NCI-H1092 (cell line): ENCODE results near the gene CIAO2B.
A peak's percentile ranks its signal among the peaks of the same experiment; 100 is the strongest.
"Not testable (repeated sequence)": the region's sequence is repeated elsewhere in the genome, so short reads cannot be mapped to it uniquely, and the experiment has no call there.

ENCODE experiments used
- DNase-seq: peaks from one replicate; lab custom pipeline; 2025; lab: John Stamatoyannopoulos, UW

The CIAO2B gene

GRCh38 chr16:66936889-66937554, 2.8 kb upstream of the CIAO2B start:
- DNase-seq = no peak

GRCh38 chr16:66936462-66936861, 2.3 kb upstream of the CIAO2B start:
- DNase-seq = no peak

- no peak for DNase-seq
Measured at GRCh38 chr16:66935314-66936011, 1.3 kb upstream of the CIAO2B start, which contains the start of gene CES2. TSS of gene CES2 (plus strand) at chr16:66935516. CDS start at chr16:66935636, 120 bp downstream.

GRCh38 chr16:66934839-66935313, 674 bp upstream of the CIAO2B start:
- DNase-seq = not testable (repeated sequence)

GRCh38 chr16:66933776-66934137, 445 bp downstream of the CIAO2B start:
- no peak for DNase-seq

GRCh38 chr16:66932076-66932475, 2.1 kb downstream of the CIAO2B start:
- DNase-seq = no peak

- DNase-seq = no peak
Measured at GRCh38 chr16:66931665-66932064, 2.5 kb downstream of the CIAO2B start.

- DNase-seq = no peak
Measured at GRCh38 chr16:66930189-66930588, 4.0 kb downstream of the CIAO2B start.

GRCh38 chr16:66928702-66929388, 5.4 kb downstream of the CIAO2B start:
- DNase-seq = no peak

GRCh38 chr16:66927918-66928649, 6.1 kb downstream of the CIAO2B start:
- no peak for DNase-seq

- no peak for DNase-seq
Measured at GRCh38 chr16:66926961-66927436, 7.2 kb downstream of the CIAO2B start.

- no peak for DNase-seq
Measured at GRCh38 chr16:66926171-66926947, 7.8 kb downstream of the CIAO2B start.

GRCh38 chr16:66925322-66925840, 8.8 kb downstream of the CIAO2B start, which contains the start of gene RRAD:
TSS of gene RRAD (minus strand) at chr16:66925535. CDS start at chr16:66925179, 356 bp downstream.
- DNase-seq = no peak

GRCh38 chr16:66924527-66925321, 9.5 kb downstream of the CIAO2B start:
- DNase-seq = no peak

- DNase-seq = peak; percentile 12
Measured at GRCh38 chr16:66923866-66924265, 10.3 kb downstream of the CIAO2B start.

GRCh38 chr16:66923247-66923731, 10.9 kb downstream of the CIAO2B start:
- DNase-seq = peak; percentile 83

- no peak for DNase-seq
Measured at GRCh38 chr16:66921729-66922450, 12.3 kb downstream of the CIAO2B start.

GRCh38 chr16:66920924-66921680, 13.1 kb downstream of the CIAO2B start:
- no peak for DNase-seq

- DNase-seq = no peak
Measured at GRCh38 chr16:66920299-66920590, 14.0 kb downstream of the CIAO2B start.
